IMR-90 (cell line): Measurements from ENCODE around the gene CLEC16A. TPM values are rescaled to one million over a fixed set of nuclear protein-coding genes. Genes with fewer than 3 reads are reported as not detected.

Source experiments
- ATAC-seq: fragments of 200-7000 bp; cut with Tn5 transposase; 2 replicates; pipeline ENCODE4 v1.9.1; 2020; ENCODE audit warnings: low read depth, mild to moderate bottlenecking, moderate library complexity
- BruUV-seq: library from RNA; stranded (reverse); fragments of 400-500 nt; replicated peaks from 2 replicates; lab custom pipeline; 2021; lab: Mats Ljungman, UMichigan
- CTCF ChIA-PET: fragments of 300-600 bp; formaldehyde crosslinking; extraction: SDS; loops from one replicate; lab custom pipeline; 2021; ENCODE audit warnings: antibody characterized with exemption; lab: Yijun Ruan, JAX
- POLR2A ChIA-PET: fragments of 300-600 bp; sonication (Branson Sonifier 250); formaldehyde crosslinking; loops from one replicate; lab custom pipeline; 2022; ENCODE audit warnings: antibody characterized with exemption; ENCODE audit not compliant: unreplicated experiment; lab: Charles Lee
- DNase-seq: peaks from one replicate; pipeline ENCODE4 v3.0.0; 2013
- H2AFZ ChIP-seq: replicated peaks from 2 replicates; pipeline ENCODE3; 2013; ENCODE audit warnings: low read length, mild to moderate bottlenecking; ENCODE audit not compliant: poor library complexity
- H2AK5ac ChIP-seq: 2 replicates; pipeline ENCODE4 v1.6.1; 2013; ENCODE audit warnings: low read depth, low read length, inconsistent platforms
- H2AK9ac ChIP-seq: replicated peaks from 2 replicates; pipeline ENCODE3; 2013; ENCODE audit warnings: mild to moderate bottlenecking, low read depth, low read length, moderate library complexity; ENCODE audit not compliant: poor library complexity
- H2BK120ac ChIP-seq: 2 replicates; pipeline ENCODE4 v1.6.1; 2013; ENCODE audit warnings: low read depth, low read length, inconsistent platforms
- H2BK15ac ChIP-seq: 3 replicates; pipeline ENCODE4 v1.6.1; 2013; ENCODE audit warnings: low read depth, low read length, inconsistent platforms
- H2BK20ac ChIP-seq: 2 replicates; pipeline ENCODE4 v1.6.1; 2013; ENCODE audit warnings: low read depth, mild to moderate bottlenecking, inconsistent platforms, low read length, moderate library complexity
- H2BK5ac ChIP-seq: 2 replicates; pipeline ENCODE4 v1.6.1; 2013; ENCODE audit warnings: mild to moderate bottlenecking, low read depth, low read length, inconsistent platforms; ENCODE audit not compliant: poor library complexity, severe bottlenecking
- H3K14ac ChIP-seq: replicated peaks from 2 replicates; pipeline ENCODE4 v1.6.1; 2013; ENCODE audit warnings: low read depth, low read length, inconsistent platforms
- H3K18ac ChIP-seq: 2 replicates; pipeline ENCODE4 v1.6.1; 2013; ENCODE audit warnings: low read depth, low read length, control low read depth
- H3K23ac ChIP-seq: 2 replicates; pipeline ENCODE4 v1.6.1; 2013; ENCODE audit warnings: low read depth, low read length, inconsistent platforms
- H3K27ac ChIP-seq: 2 replicates; pipeline ENCODE4 v1.5.1; 2013; ENCODE audit warnings: mild to moderate bottlenecking, control low read depth, low read length; ENCODE audit not compliant: insufficient read depth
- H3K27me3 ChIP-seq: 2 replicates; pipeline ENCODE4 v1.6.1; 2013; ENCODE audit warnings: low read length; ENCODE audit not compliant: control insufficient read depth, insufficient read depth
- H3K36me3 ChIP-seq: 2 replicates; pipeline ENCODE4 v1.6.1; 2013; ENCODE audit warnings: low read length, mixed read lengths; ENCODE audit not compliant: control insufficient read depth, insufficient read depth
- H3K4ac ChIP-seq: 2 replicates; pipeline ENCODE4 v1.6.1; 2013; ENCODE audit warnings: low read depth, low read length, inconsistent platforms
- H3K4me1 ChIP-seq: 2 replicates; pipeline ENCODE4 v1.6.1; 2013; ENCODE audit warnings: low read length, mixed read lengths; ENCODE audit not compliant: control insufficient read depth, insufficient read depth
- H3K4me2 ChIP-seq: 2 replicates; pipeline ENCODE4 v1.6.1; 2013; ENCODE audit warnings: low read depth, mild to moderate bottlenecking, control low read depth, low read length, moderate library complexity
- H3K4me3 ChIP-seq: 2 replicates; pipeline ENCODE4 v1.5.1; 2013; ENCODE audit warnings: low read depth, mild to moderate bottlenecking, control low read depth, low read length, moderate library complexity; ENCODE audit not compliant: insufficient read depth
- H3K56ac ChIP-seq: 2 replicates; pipeline ENCODE4 v1.6.1; 2013; ENCODE audit warnings: low read length, inconsistent platforms; ENCODE audit not compliant: insufficient read depth; ENCODE audit errors: extremely low read depth
- H3K79me1 ChIP-seq, 2 experiments: 2 replicates each; pipeline ENCODE4 v1.6.1; 2013; ENCODE audit warnings: low read length in 2 of 2, inconsistent platforms in 1 of 2, low read depth in 1 of 2
- H3K9ac ChIP-seq: 2 replicates; pipeline ENCODE4 v1.6.1; 2013; ENCODE audit warnings: low read depth, low read length, control low read depth
- H3K9me1 ChIP-seq: 2 replicates; pipeline ENCODE4 v1.6.1; 2013; ENCODE audit warnings: low read length, inconsistent platforms; ENCODE audit not compliant: insufficient read depth
- H3K9me3 ChIP-seq: 2 replicates; pipeline ENCODE4 v1.6.1; 2013; ENCODE audit warnings: low read length; ENCODE audit not compliant: control insufficient read depth, insufficient read depth
- H4K20me1 ChIP-seq: 2 replicates; pipeline ENCODE4 v1.6.1; 2013; ENCODE audit warnings: low read length, inconsistent platforms; ENCODE audit not compliant: insufficient read depth
- H4K5ac ChIP-seq: 2 replicates; pipeline ENCODE4 v1.6.1; 2013; ENCODE audit warnings: mild to moderate bottlenecking, low read depth, low read length, control low read depth
- H4K8ac ChIP-seq, 2 experiments: 2 replicates each; pipeline ENCODE4 v1.6.1; 2013; ENCODE audit warnings: low read depth in 2 of 2, low read length in 2 of 2, control low read depth in 1 of 2, inconsistent platforms in 1 of 2
- H4K91ac ChIP-seq: 2 replicates; pipeline ENCODE4 v1.6.1; 2013; ENCODE audit warnings: low read depth, low read length, inconsistent platforms; ENCODE audit not compliant: insufficient read depth
- CEBPB ChIP-seq: IDR thresholded peaks from 2 replicates; pipeline ENCODE4 v1.6.1; 2012; ENCODE audit warnings: low read depth, low read length, improper control_type of control experiment
- CHD1 ChIP-seq: IDR thresholded peaks from 2 replicates; pipeline ENCODE4 v1.6.1; 2012; ENCODE audit warnings: low read depth, low read length, improper control_type of control experiment
- MAFK ChIP-seq: IDR thresholded peaks from 2 replicates; pipeline ENCODE4 v1.6.1; 2012; ENCODE audit warnings: low read depth, low read length, improper control_type of control experiment
- MXI1 ChIP-seq: IDR thresholded peaks from 2 replicates; pipeline ENCODE4 v1.6.1; 2012; ENCODE audit warnings: low read depth, mild to moderate bottlenecking, low read length, moderate library complexity, borderline replicate concordance
- NFE2L2 ChIP-seq: fragments of 150-350 bp; IDR thresholded peaks from 2 replicates; pipeline ENCODE4 v1.6.1; 2016; ENCODE audit warnings: low read depth, mild to moderate bottlenecking, low read length
- POLR2A ChIP-seq: IDR thresholded peaks from 2 replicates; pipeline ENCODE4 v1.6.1; 2012; ENCODE audit warnings: mild to moderate bottlenecking, low read depth, low read length
- RAD21 ChIP-seq: IDR thresholded peaks from 2 replicates; pipeline ENCODE4 v1.6.1; 2012; ENCODE audit warnings: low read length, improper control_type of control experiment
- RFX5 ChIP-seq: IDR thresholded peaks from 2 replicates; pipeline ENCODE4 v1.8.0; 2012; ENCODE audit warnings: low read depth, mild to moderate bottlenecking, low read length, moderate library complexity
- SMC3 ChIP-seq: fragments of 150-350 bp; IDR thresholded peaks from 2 replicates; pipeline ENCODE4 v1.6.1; 2016; ENCODE audit warnings: low read depth, mild to moderate bottlenecking, antibody characterized with exemption, low read length, moderate library complexity
- WGBS, 2 experiments: methylation state at CpG; one replicate each; pipeline versions ENCODE4 v1.1.5 to v1.1.7; 2013; ENCODE audit warnings: missing lambda C conversion rate in 2 of 2; ENCODE audit not compliant: insufficient read length in 1 of 2; ENCODE audit errors: extremely low coverage in 2 of 2; 5-methylcytosine and 5-hydroxymethylcytosine counted together
- dilution Hi-C: fragments of 300-500 bp; cut with HindIII; formaldehyde crosslinking; loops from one replicate; pipeline ENCODE4 v1.14.3; 2018; ENCODE audit warnings: low sequenced_read_pairs; ENCODE audit not compliant: unreplicated experiment
- in situ Hi-C: fragments of 300-500 bp; cut with MboI; formaldehyde crosslinking; loops from 3 replicates; pipeline ENCODE4 v1.14.3; 2019; ENCODE audit warnings: low sequenced_read_pairs, inconsistent platforms, mixed read lengths
- intact Hi-C: fragments of 100-400 bp; cut with micrococcal nuclease; formaldehyde crosslinking; loops from 2 replicates; pipeline ENCODE4 v1.10.0; 2022
- polyA plus RNA-seq, 3 experiments: library from polyadenylated mRNA; depleted of rRNA; stranded (reverse); fragments of >200 nt; gene quantifications; 2 replicates each; pipeline ENCODE4 v1.2.3, GENCODE V29; 2012; ENCODE audit warnings: low replicate concordance in 1 of 3
- total RNA-seq: library from RNA; depleted of rRNA; stranded (reverse); fragments of >200 nt; gene quantifications from 2 replicates; pipeline ENCODE4 v1.2.3, GENCODE V29; 2012
- TF ChIP-seq, protein P1 (sequence below): fragments of 150-350 bp; IDR thresholded peaks from 2 replicates; pipeline ENCODE4 v1.6.1; 2016; ENCODE audit warnings: low read depth, mild to moderate bottlenecking, low read length, moderate library complexity, borderline replicate concordance
- TF ChIP-seq, protein P2 (sequence below): conservative IDR thresholded peaks from 2 replicates; pipeline ENCODE4 v1.5.1; 2012; ENCODE audit warnings: mild to moderate bottlenecking, low read depth, low read length, improper control_type of control experiment

Gene CLEC16A
- total and polyA plus RNA-seq, 2 of the 4 experiments (the other 2 are of a cell fraction) = 15.9 to 16.5 TPM

DNA sequence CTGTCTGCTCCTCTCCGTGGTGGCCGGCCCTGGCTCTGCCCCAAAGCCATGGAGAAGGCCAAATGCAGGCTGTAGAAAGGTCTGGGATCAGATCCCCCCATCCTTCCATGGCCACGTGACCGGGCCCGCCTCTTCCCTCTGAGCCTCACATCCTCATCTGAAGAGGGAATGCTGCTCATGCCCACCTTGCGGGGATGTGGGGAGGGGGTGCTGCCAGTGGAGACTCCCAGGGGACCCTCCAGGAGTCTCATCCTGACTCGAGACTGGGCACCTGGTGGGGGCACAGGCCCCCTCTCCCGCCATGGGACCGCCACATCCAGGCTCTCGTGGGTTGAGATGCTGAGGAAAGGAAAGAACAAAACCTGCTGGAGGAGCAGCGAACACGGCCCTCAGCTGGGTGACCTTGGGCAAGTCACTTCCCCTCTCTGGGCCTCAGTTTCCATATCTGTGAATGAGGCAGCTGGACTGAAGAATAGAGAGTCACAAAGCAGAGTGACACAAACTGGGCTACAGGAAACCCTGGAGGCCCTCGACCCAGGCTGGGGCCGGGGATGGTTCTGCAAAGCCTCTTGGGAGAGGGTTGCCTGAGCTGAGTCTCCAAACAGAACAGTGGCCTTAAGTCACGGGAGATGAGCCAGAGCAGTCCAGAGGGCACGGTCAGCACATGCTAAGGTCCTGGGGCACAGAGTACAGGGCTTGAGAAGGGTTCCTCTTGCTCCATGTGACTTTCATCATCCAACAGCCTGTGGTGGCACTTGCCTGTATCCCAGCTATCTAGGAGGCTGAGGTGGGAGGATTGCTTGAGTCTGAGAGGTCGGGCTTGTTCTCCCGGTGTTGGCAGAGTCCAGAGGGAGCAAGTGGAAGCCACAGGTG lies 281.5 kb downstream of the CLEC16A start:
- Histone ChIP-seq H4K91ac (no peak overlapping the region), H3K56ac (no peak overlapping the region), H3K9me3 (no peaks in the 10 kb centered on the region), H2BK20ac (no peak overlapping the region), H3K4me3 (no peak overlapping the region), H2BK5ac (no peak overlapping the region), H3K79me1 (no peaks in the 10 kb centered on the region), H3K4me1 (0 out of 2 replicates have a peak, but pooled peaks cover 2% of the 10 kb centered on the region), H3K23ac (no peak overlapping the region), H3K4me2 (0 out of 2 replicates have a peak overlapping the region, but pooled peaks have one; percentile 36), H3K4ac (no peak overlapping the region; the same call in 1 of the 2 replicates), H2AFZ (peak overlapping the region; percentile 81), H3K9me1 (no peaks in the 10 kb centered on the region), H2BK120ac (no peak overlapping the region), H2BK15ac (no peak overlapping the region), H3K27me3 (no peaks in the 10 kb centered on the region; the same call in 1 of the 2 replicates), H2AK5ac (peak overlapping the region; percentile 39; the same call in 1 of the 2 replicates), H4K20me1 (no peaks in the 10 kb centered on the region), H2AK9ac (peak overlapping the region; percentile 55), H3K27ac (no peak overlapping the region), H3K36me3 (no peaks in the 10 kb centered on the region), H4K8ac (no peak overlapping the region), H3K18ac (no peak overlapping the region; the same call in 1 of the 2 replicates), H3K14ac (no peak overlapping the region; the same call in 1 of the 2 replicates), H3K9ac (no peak overlapping the region), H4K5ac (0 out of 2 replicates have a peak overlapping the region, but pooled peaks have one; percentile 4)
- TF ChIP-seq NFE2L2 = no peak
- no peak for TF ChIP-seq RAD21
- no peak for TF ChIP-seq SMC3
- TF ChIP-seq CEBPB = no peak
- TF ChIP-seq MAFK = no peak
- TF ChIP-seq, protein P1, sequence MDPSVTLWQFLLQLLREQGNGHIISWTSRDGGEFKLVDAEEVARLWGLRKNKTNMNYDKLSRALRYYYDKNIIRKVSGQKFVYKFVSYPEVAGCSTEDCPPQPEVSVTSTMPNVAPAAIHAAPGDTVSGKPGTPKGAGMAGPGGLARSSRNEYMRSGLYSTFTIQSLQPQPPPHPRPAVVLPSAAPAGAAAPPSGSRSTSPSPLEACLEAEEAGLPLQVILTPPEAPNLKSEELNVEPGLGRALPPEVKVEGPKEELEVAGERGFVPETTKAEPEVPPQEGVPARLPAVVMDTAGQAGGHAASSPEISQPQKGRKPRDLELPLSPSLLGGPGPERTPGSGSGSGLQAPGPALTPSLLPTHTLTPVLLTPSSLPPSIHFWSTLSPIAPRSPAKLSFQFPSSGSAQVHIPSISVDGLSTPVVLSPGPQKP = no peak
- no peak for TF ChIP-seq MXI1
- TF ChIP-seq, protein P2, sequence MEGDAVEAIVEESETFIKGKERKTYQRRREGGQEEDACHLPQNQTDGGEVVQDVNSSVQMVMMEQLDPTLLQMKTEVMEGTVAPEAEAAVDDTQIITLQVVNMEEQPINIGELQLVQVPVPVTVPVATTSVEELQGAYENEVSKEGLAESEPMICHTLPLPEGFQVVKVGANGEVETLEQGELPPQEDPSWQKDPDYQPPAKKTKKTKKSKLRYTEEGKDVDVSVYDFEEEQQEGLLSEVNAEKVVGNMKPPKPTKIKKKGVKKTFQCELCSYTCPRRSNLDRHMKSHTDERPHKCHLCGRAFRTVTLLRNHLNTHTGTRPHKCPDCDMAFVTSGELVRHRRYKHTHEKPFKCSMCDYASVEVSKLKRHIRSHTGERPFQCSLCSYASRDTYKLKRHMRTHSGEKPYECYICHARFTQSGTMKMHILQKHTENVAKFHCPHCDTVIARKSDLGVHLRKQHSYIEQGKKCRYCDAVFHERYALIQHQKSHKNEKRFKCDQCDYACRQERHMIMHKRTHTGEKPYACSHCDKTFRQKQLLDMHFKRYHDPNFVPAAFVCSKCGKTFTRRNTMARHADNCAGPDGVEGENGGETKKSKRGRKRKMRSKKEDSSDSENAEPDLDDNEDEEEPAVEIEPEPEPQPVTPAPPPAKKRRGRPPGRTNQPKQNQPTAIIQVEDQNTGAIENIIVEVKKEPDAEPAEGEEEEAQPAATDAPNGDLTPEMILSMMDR = no peak
- no peak for TF ChIP-seq RFX5
- no peak for TF ChIP-seq CHD1
- TF ChIP-seq POLR2A = no peak
- ChIA-PET POLR2A (no interaction called here), CTCF (no interaction called here)
- DNase-seq = no peak
- in situ Hi-C loops = no loop called here
- intact Hi-C loops = no loop called here
- WGBS, 2 experiments = 100% methylated on average over 2 of the region's 18 CpGs; no CpG with 5 or more reads in 1 of the 2 experiments
- dilution Hi-C loops = no loop called here
- BruUV-seq = no TSS peak
- ATAC-seq = no peak
